ENCODE measurements around the gene ILDR2. TPM values are rescaled to one million over a fixed set of nuclear protein-coding genes. Genes with fewer than 3 reads are reported as not detected.

The ILDR2 gene
- total and polyA plus RNA-seq, 10 donors: under 0.01 to 1.4 (median 0.25) TPM

GRCh38 chr1:166969074-166969677, 6.2 kb downstream of the ILDR2 start:
- peaks cover 0 to 65% (median 35%) of the 10 kb centered on the region in 7 donors for H3K27me3 ChIP-seq (replicated peaks in 1 of 7)
- intact Hi-C loops (cut with DNase I; ENCODE audit: low total_unique reads): no loop called here
- peaks cover 0 to 7% (median under 1%) of the 10 kb centered on the region in 6 donors for H3K4me1 ChIP-seq
- H3K9me3 ChIP-seq: no peaks in the 10 kb centered on the region
- H3K27ac ChIP-seq: no peak overlapping the region
- DNase-seq: no peak
- H3K36me3 ChIP-seq: no peaks in the 10 kb centered on the region
- 70 to 79% (median 74%) methylated on average over 5 of the region's 5 CpGs for WGBS, 5 donors
- TF ChIP-seq POLR2A (IDR thresholded peaks at IDR 0.05) (no peak), POLR2AphosphoS5 (IDR thresholded peaks at IDR 0.05) (no peak), CTCF (IDR thresholded peaks at IDR 0.05 in 8 of 11, conservative IDR thresholded peaks at IDR 0.05 in 3 of 11) (no peak)
- H3K4me3 ChIP-seq: no peak overlapping the region

DNA sequence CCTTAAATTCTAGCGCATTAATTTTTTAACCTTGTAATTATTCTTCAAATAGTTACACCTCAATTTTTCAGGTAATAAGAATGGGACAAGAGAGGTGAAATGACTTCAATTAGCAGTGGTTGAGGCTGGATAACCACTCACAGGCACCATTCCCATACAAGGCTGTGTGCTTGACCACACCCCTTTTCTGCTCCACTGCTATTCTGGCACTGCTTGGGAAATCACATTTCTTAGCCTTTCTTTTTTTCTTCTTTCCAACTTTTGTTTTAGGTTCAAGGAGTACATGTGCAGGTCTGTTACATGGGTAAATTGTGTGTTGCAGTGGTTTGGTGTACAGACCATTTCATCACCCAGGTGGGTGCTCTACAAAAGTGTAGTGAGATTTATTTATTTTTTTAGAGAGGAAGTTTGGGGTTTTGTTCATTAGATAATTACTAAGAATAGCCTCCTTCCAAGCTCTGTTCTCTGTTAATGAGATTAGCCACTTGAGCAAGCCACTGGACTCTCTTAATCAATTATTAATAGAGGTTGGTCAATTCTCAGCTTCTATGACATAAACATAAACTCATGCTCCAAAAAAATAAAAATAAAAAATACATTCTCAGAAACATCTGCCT, 14.4 kb downstream of the ILDR2 start:
- H3K4me3 ChIP-seq: no peak overlapping the region
- H3K27ac ChIP-seq: no peak overlapping the region
- intact Hi-C loops (cut with DNase I; ENCODE audit: low total_unique reads): no loop called here
- H3K27me3 ChIP-seq (replicated peaks in 1 of 7): peaks cover 0 to 9% (median 0%) of the 10 kb centered on the region in 7 donors
- WGBS, 5 donors: 85 to 100% (median 97%) methylated on average over 1 of the region's 1 CpG
- TF ChIP-seq POLR2A (IDR thresholded peaks at IDR 0.05) (no peak), CTCF (IDR thresholded peaks at IDR 0.05 in 8 of 11, conservative IDR thresholded peaks at IDR 0.05 in 3 of 11) (no peak), POLR2AphosphoS5 (IDR thresholded peaks at IDR 0.05) (no peak)
- H3K9me3 ChIP-seq: no peaks in the 10 kb centered on the region
- no peaks in the 10 kb centered on the region for H3K4me1 ChIP-seq
- no peak for DNase-seq
- no peaks in the 10 kb centered on the region for H3K36me3 ChIP-seq

DNA sequence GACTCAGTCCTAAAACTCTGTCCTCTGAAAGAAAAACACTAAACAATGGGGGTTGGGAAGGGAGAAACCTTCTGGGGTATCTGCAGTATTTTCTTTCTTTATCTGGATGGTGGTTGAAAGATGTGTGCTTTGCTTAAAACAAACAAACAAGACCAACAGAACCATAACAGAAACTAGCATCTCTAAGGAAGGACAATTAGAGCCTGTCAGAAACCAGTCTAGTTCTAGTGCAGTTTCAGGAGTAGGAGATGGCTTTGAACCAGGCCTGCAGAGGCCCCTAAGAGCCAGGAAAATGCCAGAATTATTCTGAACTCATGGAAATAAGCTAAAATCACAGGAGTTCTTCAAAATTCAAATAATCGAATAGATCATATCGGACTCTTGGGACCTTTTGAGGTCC, 18.5 kb downstream of the ILDR2 start:
- WGBS, 5 donors: 67 to 98% (median 92%) methylated on average over 2 of the region's 2 CpGs
- no peak for TF ChIP-seq POLR2AphosphoS5 (IDR thresholded peaks at IDR 0.05)
- TF ChIP-seq POLR2A (IDR thresholded peaks at IDR 0.05): no peak
- TF ChIP-seq CTCF (IDR thresholded peaks at IDR 0.05 in 8 of 11, conservative IDR thresholded peaks at IDR 0.05 in 3 of 11): no peak
- intact Hi-C loops (cut with DNase I; ENCODE audit: low total_unique reads): no loop called here
- Histone ChIP-seq H3K4me3 (no peak overlapping the region), H3K27me3 (replicated peaks in 1 of 7) (no peaks in the 10 kb centered on the region), H3K27ac (no peak overlapping the region), H3K9me3 (no peaks in the 10 kb centered on the region), H3K4me1 (no peaks in the 10 kb centered on the region), H3K36me3 (no peaks in the 10 kb centered on the region)
- DNase-seq: no peak

GRCh38 chr1:166956057-166956850, 19.1 kb downstream of the ILDR2 start:
- TF ChIP-seq CTCF (IDR thresholded peaks at IDR 0.05 in 8 of 11, conservative IDR thresholded peaks at IDR 0.05 in 3 of 11): no peak
- no peak for TF ChIP-seq POLR2AphosphoS5 (IDR thresholded peaks at IDR 0.05)
- TF ChIP-seq POLR2A (IDR thresholded peaks at IDR 0.05): no peak
- 87 to 96% (median 90%) methylated on average over 2 of the region's 2 CpGs for WGBS, 5 donors
- H3K4me1 ChIP-seq: no peaks in the 10 kb centered on the region
- H3K36me3 ChIP-seq: no peaks in the 10 kb centered on the region
- H3K9me3 ChIP-seq: no peaks in the 10 kb centered on the region
- H3K27me3 ChIP-seq (replicated peaks in 1 of 7): no peaks in the 10 kb centered on the region
- no peak overlapping the region for H3K27ac ChIP-seq
- no peak overlapping the region for H3K4me3 ChIP-seq
- intact Hi-C loops (cut with DNase I; ENCODE audit: low total_unique reads): no loop called here
- no peak for DNase-seq
